NCI-H1930 (cell line): ENCODE measurements around the gene NOTUM.

Source experiments
- DNase-seq, 2 experiments: peaks; one replicate each; lab custom pipeline; 2025; lab: John Stamatoyannopoulos, UW

Gene NOTUM

GRCh38 chr17:81909966-81910839, 50.8 kb downstream of the NOTUM start:
- DNase-seq, result no peak

GRCh38 chr17:81909231-81909630, 51.8 kb downstream of the NOTUM start:
- no peak for DNase-seq

GRCh38 chr17:81908793-81909192, 52.2 kb downstream of the NOTUM start:
- no peak for DNase-seq

- DNase-seq, result no peak
These were observed 53.5 kb downstream of the NOTUM start for GRCh38 chr17:81907219-81908145.

- no peak for DNase-seq
These were observed 54.3 kb downstream of the NOTUM start for GRCh38 chr17:81906476-81907218.

- DNase-seq, result no peak
These were observed 55.0 kb downstream of the NOTUM start for GRCh38 chr17:81905993-81906392.

- DNase-seq, result no peak
These were observed 55.5 kb downstream of the NOTUM start for GRCh38 chr17:81905424-81905875.

- no peak for DNase-seq
These were observed 56.2 kb downstream of the NOTUM start for GRCh38 chr17:81904600-81905423.

- DNase-seq, result no peak
These were observed 56.9 kb downstream of the NOTUM start for GRCh38 chr17:81903896-81904599.

GRCh38 chr17:81903415-81903831, 57.6 kb downstream of the NOTUM start:
- DNase-seq, result no peak

- DNase-seq, result no peak
These were observed 58.2 kb downstream of the NOTUM start for GRCh38 chr17:81902653-81903414.
